GM10847 (cell line): ENCODE results near the gene ATF5.

Source experiments
- POLR2A ChIP-seq: IDR thresholded peaks from 2 replicates; pipeline ENCODE4 v1.6.1; 2011; ENCODE audit not compliant: insufficient read length; ENCODE audit errors: extremely low read depth

The ATF5 gene

GRCh38 chr19:49924004-49924880 is 4.8 kb upstream of the ATF5 start:
- TF ChIP-seq POLR2A, result no peak

- TF ChIP-seq POLR2A, result no peak
Observed at GRCh38 chr19:49925486-49925885, 3.5 kb upstream of the ATF5 start.

GRCh38 chr19:49926515-49926914 is 2.5 kb upstream of the ATF5 start:
- no peak for TF ChIP-seq POLR2A

- no peak for TF ChIP-seq POLR2A
Observed at GRCh38 chr19:49927526-49928264, 1.3 kb upstream of the ATF5 start.

GRCh38 chr19:49929611-49930482 is 842 bp downstream of the ATF5 start:
- TF ChIP-seq POLR2A, result peak; percentile 98

- TF ChIP-seq POLR2A, result no peak
Observed at GRCh38 chr19:49930483-49931011, 1.5 kb downstream of the ATF5 start.

- TF ChIP-seq POLR2A, result no peak
Observed at GRCh38 chr19:49931293-49932040, 2.5 kb downstream of the ATF5 start.

GRCh38 chr19:49932041-49932451 is 3.0 kb downstream of the ATF5 start:
- no peak for TF ChIP-seq POLR2A

GRCh38 chr19:49932731-49933131 is 3.7 kb downstream of the ATF5 start:
- no peak for TF ChIP-seq POLR2A

GRCh38 chr19:49933643-49934042 is 4.6 kb downstream of the ATF5 start:
- TF ChIP-seq POLR2A, result no peak

- TF ChIP-seq POLR2A, result no peak
Observed at GRCh38 chr19:49936549-49936948, 7.5 kb downstream of the ATF5 start.

GRCh38 chr19:49937750-49938381 is 8.9 kb downstream of the ATF5 start:
- no peak for TF ChIP-seq POLR2A

- TF ChIP-seq POLR2A, result no peak
Observed at GRCh38 chr19:49938662-49939061, 9.7 kb downstream of the ATF5 start.

GRCh38 chr19:49939721-49940481 is 10.9 kb downstream of the ATF5 start:
- no peak for TF ChIP-seq POLR2A

- no peak for TF ChIP-seq POLR2A
Observed at GRCh38 chr19:49940482-49940791, 11.4 kb downstream of the ATF5 start.
